ENCODE measurements around the gene KCNAB1. TPM values are rescaled to one million over a fixed set of nuclear protein-coding genes. Genes with fewer than 3 reads are reported as not detected.

Gene KCNAB1
- polyA plus RNA-seq, 1 donor (not counting 4 experiments of a cell fraction or from before 2014, with no cell fraction given) = 0.03 TPM

GRCh38 chr3:156407617-156408225, 287.3 kb downstream of the KCNAB1 start:
- no peaks in the 10 kb centered on the region for H4K20me1 ChIP-seq (ENCODE audit: control insufficient read depth, extremely low read depth, insufficient read depth, low read length)
- FAIRE-seq (no peak), DNase-seq (ENCODE audit: low read depth, low spot score) (no peak)
- H3K27me3 ChIP-seq (ENCODE audit: control insufficient read depth, extremely low read depth, insufficient read depth, low read length) = no peaks in the 10 kb centered on the region
- H3K4me1 ChIP-seq (ENCODE audit: control insufficient read depth, extremely low read depth, insufficient read depth, low read length) = no peaks in the 10 kb centered on the region
- H3K9me3 ChIP-seq (ENCODE audit: control insufficient read depth, low read depth, low read length) = no peaks in the 10 kb centered on the region
- no peak overlapping the region for H3K4me3 ChIP-seq (ENCODE audit: control insufficient read depth in 2 of 3, extremely low read depth in 1 of 3, insufficient read depth in 2 of 3, low read depth in 1 of 3, low read length in 3 of 3)
- no peak for TF ChIP-seq EZH2 (IDR thresholded peaks at IDR 0.05; ENCODE audit: low read length)
- H3K9ac ChIP-seq (ENCODE audit: control insufficient read depth, extremely low read depth, insufficient read depth, low read length) = no peak overlapping the region
- no peak overlapping the region for H3K27ac ChIP-seq (ENCODE audit: control insufficient read depth, insufficient read depth, low read length)
- dilution Hi-C loops (cut with MboI; ENCODE audit: extremely low pct_ligation_motif_present, low sequenced_read_pairs) = no loop called here
- H2AFZ ChIP-seq (ENCODE audit: control insufficient read depth, low read length) = no peak overlapping the region
- H3K36me3 ChIP-seq (ENCODE audit: control insufficient read depth in 2 of 2, extremely low read depth in 1 of 2, insufficient read depth in 2 of 2, low read length in 2 of 2) = no peaks in the 10 kb centered on the region
- no peak overlapping the region for H3K4me2 ChIP-seq (ENCODE audit: control insufficient read depth, extremely low read depth, insufficient read depth, low read depth, low read length)
- no peaks in the 10 kb centered on the region for H3K79me2 ChIP-seq (ENCODE audit: control insufficient read depth, insufficient read depth, low read length)
- H3K9me1 ChIP-seq (ENCODE audit: control insufficient read depth, extremely low read depth, insufficient read depth, low read length) = no peaks in the 10 kb centered on the region

- Histone ChIP-seq H3K4me1 (ENCODE audit: control insufficient read depth, extremely low read depth, insufficient read depth, low read length) (no peaks in the 10 kb centered on the region), H3K27ac (ENCODE audit: control insufficient read depth, insufficient read depth, low read length) (no peak overlapping the region), H3K36me3 (ENCODE audit: control insufficient read depth in 2 of 2, extremely low read depth in 1 of 2, insufficient read depth in 2 of 2, low read length in 2 of 2) (no peaks in the 10 kb centered on the region), H3K9ac (ENCODE audit: control insufficient read depth, extremely low read depth, insufficient read depth, low read length) (no peak overlapping the region), H2AFZ (ENCODE audit: control insufficient read depth, low read length) (no peak overlapping the region), H3K79me2 (ENCODE audit: control insufficient read depth, insufficient read depth, low read length) (no peaks in the 10 kb centered on the region), H3K9me3 (ENCODE audit: control insufficient read depth, low read depth, low read length) (no peaks in the 10 kb centered on the region), H3K4me3 (ENCODE audit: control insufficient read depth in 2 of 3, extremely low read depth in 1 of 3, insufficient read depth in 2 of 3, low read depth in 1 of 3, low read length in 3 of 3) (no peak overlapping the region), H3K4me2 (ENCODE audit: control insufficient read depth, extremely low read depth, insufficient read depth, low read depth, low read length) (no peak overlapping the region), H4K20me1 (ENCODE audit: control insufficient read depth, extremely low read depth, insufficient read depth, low read length) (no peaks in the 10 kb centered on the region), H3K9me1 (ENCODE audit: control insufficient read depth, extremely low read depth, insufficient read depth, low read length) (no peaks in the 10 kb centered on the region), H3K27me3 (ENCODE audit: control insufficient read depth, extremely low read depth, insufficient read depth, low read length) (no peaks in the 10 kb centered on the region)
- dilution Hi-C loops (cut with MboI; ENCODE audit: extremely low pct_ligation_motif_present, low sequenced_read_pairs) = no loop called here
- no peak for TF ChIP-seq CTCF (optimal IDR thresholded peaks at IDR 0.05 in 1 of 3, IDR thresholded peaks at IDR 0.05 in 1 of 3, conservative IDR thresholded peaks at IDR 0.05 in 1 of 3; ENCODE audit: extremely low read depth in 1 of 3, insufficient read depth in 2 of 3, low read length in 3 of 3)
- no peak for TF ChIP-seq EZH2 (IDR thresholded peaks at IDR 0.05; ENCODE audit: low read length)
- no peak for FAIRE-seq
- DNase-seq (ENCODE audit: low read depth, low spot score) = no peak
Measured at GRCh38 chr3:156409694-156410093, 289.3 kb downstream of the KCNAB1 start.

- H3K4me3 ChIP-seq (ENCODE audit: control insufficient read depth in 2 of 3, extremely low read depth in 1 of 3, insufficient read depth in 2 of 3, low read depth in 1 of 3, low read length in 3 of 3) = no peak overlapping the region
- H3K9ac ChIP-seq (ENCODE audit: control insufficient read depth, extremely low read depth, insufficient read depth, low read length) = no peak overlapping the region
- H3K9me3 ChIP-seq (ENCODE audit: control insufficient read depth, low read depth, low read length) = no peaks in the 10 kb centered on the region
- no peaks in the 10 kb centered on the region for H3K9me1 ChIP-seq (ENCODE audit: control insufficient read depth, extremely low read depth, insufficient read depth, low read length)
- dilution Hi-C loops (cut with MboI; ENCODE audit: extremely low pct_ligation_motif_present, low sequenced_read_pairs) = no loop called here
- no peaks in the 10 kb centered on the region for H3K79me2 ChIP-seq (ENCODE audit: control insufficient read depth, insufficient read depth, low read length)
- no peaks in the 10 kb centered on the region for H3K36me3 ChIP-seq (ENCODE audit: control insufficient read depth in 2 of 2, extremely low read depth in 1 of 2, insufficient read depth in 2 of 2, low read length in 2 of 2)
- H4K20me1 ChIP-seq (ENCODE audit: control insufficient read depth, extremely low read depth, insufficient read depth, low read length) = no peaks in the 10 kb centered on the region
- DNase-seq (ENCODE audit: low read depth, low spot score) (no peak), FAIRE-seq (no peak)
- no peak overlapping the region for H2AFZ ChIP-seq (ENCODE audit: control insufficient read depth, low read length)
- H3K27ac ChIP-seq (ENCODE audit: control insufficient read depth, insufficient read depth, low read length) = no peak overlapping the region
- TF ChIP-seq CTCF (optimal IDR thresholded peaks at IDR 0.05 in 1 of 3, IDR thresholded peaks at IDR 0.05 in 1 of 3, conservative IDR thresholded peaks at IDR 0.05 in 1 of 3; ENCODE audit: extremely low read depth in 1 of 3, insufficient read depth in 2 of 3, low read length in 3 of 3) (no peak), EZH2 (IDR thresholded peaks at IDR 0.05; ENCODE audit: low read length) (no peak)
- no peak overlapping the region for H3K4me2 ChIP-seq (ENCODE audit: control insufficient read depth, extremely low read depth, insufficient read depth, low read depth, low read length)
- no peaks in the 10 kb centered on the region for H3K4me1 ChIP-seq (ENCODE audit: control insufficient read depth, extremely low read depth, insufficient read depth, low read length)
- H3K27me3 ChIP-seq (ENCODE audit: control insufficient read depth, extremely low read depth, insufficient read depth, low read length) = no peaks in the 10 kb centered on the region
Measured at GRCh38 chr3:156412600-156412999, 292.2 kb downstream of the KCNAB1 start.

All from keratinocyte (primary cell).